Left renal cortex interstitium (tissue), 4 donors: ENCODE measurements around the gene NDUFS6. TPM values are rescaled to one million over a fixed set of nuclear protein-coding genes. Genes with fewer than 3 reads are reported as not detected.

ENCODE experiments used
- DNase-seq, 4 donors: peaks; one replicate each; pipeline ENCODE4 v3.0.0-alpha.2; 2013; ENCODE audit warnings: low read depth in 4 of 4, low spot score in 2 of 4, missing footprints in 1 of 4
- polyA plus RNA-seq, 4 donors: library from polyadenylated mRNA; unstranded; fragments of 120-200 nt; gene quantifications; one replicate each; pipeline ENCODE4 v1.2.1, GENCODE V29; 2013; ENCODE audit not compliant: insufficient read length in 4 of 4

NDUFS6 gene
- polyA plus RNA-seq, 4 donors = 54.8 to 85.1 (median 65.3) TPM

GRCh38 chr5:1765141-1765879 is 35.9 kb upstream of the NDUFS6 start:
- no peak for DNase-seq

- DNase-seq = no peak
These were observed 35.3 kb upstream of the NDUFS6 start for GRCh38 chr5:1765880-1766235.

- no peak for DNase-seq
These were observed 33.5 kb upstream of the NDUFS6 start for GRCh38 chr5:1767524-1768282.

- DNase-seq = no peak
These were observed 32.8 kb upstream of the NDUFS6 start for GRCh38 chr5:1768283-1769000.

- DNase-seq = no peak
These were observed 32.1 kb upstream of the NDUFS6 start for GRCh38 chr5:1769017-1769640.

GRCh38 chr5:1769752-1770442 is 31.3 kb upstream of the NDUFS6 start:
- no peak for DNase-seq

- no peak for DNase-seq
These were observed 30.8 kb upstream of the NDUFS6 start for GRCh38 chr5:1770443-1770802.

GRCh38 chr5:1771149-1772065 is 29.8 kb upstream of the NDUFS6 start:
- DNase-seq = no peak

- peak in 1 of 4 donors; percentile 33 for DNase-seq
These were observed 28.6 kb upstream of the NDUFS6 start for GRCh38 chr5:1772634-1773033.

- DNase-seq = no peak
These were observed 24.4 kb upstream of the NDUFS6 start for GRCh38 chr5:1776831-1777230.

- no peak for DNase-seq
These were observed 23.7 kb upstream of the NDUFS6 start for GRCh38 chr5:1777281-1778137.

GRCh38 chr5:1778138-1779020 is 22.8 kb upstream of the NDUFS6 start:
- no peak for DNase-seq

GRCh38 chr5:1779021-1779680 is 22.1 kb upstream of the NDUFS6 start:
- no peak for DNase-seq

GRCh38 chr5:1779782-1780613 is 21.2 kb upstream of the NDUFS6 start:
- DNase-seq = no peak

GRCh38 chr5:1780614-1780930 is 20.6 kb upstream of the NDUFS6 start:
- DNase-seq = no peak

- DNase-seq = no peak
These were observed 20.1 kb upstream of the NDUFS6 start for GRCh38 chr5:1781107-1781506.
